Mesothelial cell of epicardium (in vitro differentiated cells): ENCODE measurements around the gene ACCS. TPM values are rescaled to one million over a fixed set of nuclear protein-coding genes. Genes with fewer than 3 reads are reported as not detected.

Source experiments
- DNase-seq, 2 experiments: peaks; one replicate each; pipeline ENCODE4 v3.0.0; 2021; ENCODE audit warnings: low spot score in 2 of 2; ENCODE audit not compliant: unreplicated experiment in 2 of 2
- H3K27ac Mint-ChIP-seq: 2 replicates; pipeline ENCODE4 v1.8.0; 2021; ENCODE audit warnings: mixed read lengths
- H3K27me3 Mint-ChIP-seq: 2 replicates; pipeline ENCODE4 v1.8.0; 2021; ENCODE audit warnings: low read depth, mixed read lengths
- H3K36me3 Mint-ChIP-seq: 2 replicates; pipeline ENCODE4 v1.8.0; 2021; ENCODE audit warnings: mixed read lengths
- H3K4me1 Mint-ChIP-seq: 2 replicates; pipeline ENCODE4 v1.8.0; 2021; ENCODE audit warnings: mixed read lengths
- H3K4me3 Mint-ChIP-seq: 2 replicates; pipeline ENCODE4 v1.8.0; 2021; ENCODE audit warnings: mild to moderate bottlenecking, moderate library complexity, mixed read lengths
- H3K9me3 Mint-ChIP-seq: 2 replicates; pipeline ENCODE4 v1.8.0; 2021; ENCODE audit warnings: mixed read lengths
- CTCF ChIP-seq: fragments of 200-600 bp; sonication (generic); IDR thresholded peaks from one replicate; pipeline ENCODE4 v1.5.0; 2021; ENCODE audit warnings: antibody characterized with exemption; ENCODE audit not compliant: unreplicated experiment
- total RNA-seq: library from RNA; stranded (reverse); gene quantifications from 3 replicates; pipeline ENCODE4 v1.2.1, GENCODE V29; 2021

The ACCS gene
- total RNA-seq, 1 donor from 2014 or later: 58.3 TPM

DNA sequence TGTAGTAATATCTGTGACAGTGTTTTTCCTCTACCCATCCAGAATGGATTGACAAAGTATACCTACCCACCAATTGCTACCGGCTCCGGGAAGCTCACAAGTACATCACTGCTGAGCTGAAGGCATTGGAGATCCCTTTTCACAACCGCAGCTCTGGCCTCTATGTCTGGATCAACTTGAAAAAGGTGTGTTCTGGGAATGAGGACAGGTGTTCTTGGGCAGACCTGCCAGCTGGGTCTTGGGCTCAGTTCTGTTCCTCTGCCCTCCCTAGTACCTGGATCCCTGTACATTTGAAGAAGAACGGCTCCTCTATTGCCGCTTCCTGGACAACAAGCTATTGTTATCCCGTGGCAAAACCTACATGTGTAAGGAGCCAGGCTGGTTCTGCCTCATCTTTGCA lies 7.8 kb upstream of the ACCS start:
- Mint-ChIP-seq H3K4me3 (no peak overlapping the region), H3K27ac (no peak overlapping the region), H3K27me3 (peaks cover 21% of the 10 kb centered on the region), H3K36me3 (no peaks in the 10 kb centered on the region), H3K9me3 (no peaks in the 10 kb centered on the region), H3K4me1 (no peaks in the 10 kb centered on the region)
- TF ChIP-seq CTCF: no peak
- no peak for DNase-seq

DNA sequence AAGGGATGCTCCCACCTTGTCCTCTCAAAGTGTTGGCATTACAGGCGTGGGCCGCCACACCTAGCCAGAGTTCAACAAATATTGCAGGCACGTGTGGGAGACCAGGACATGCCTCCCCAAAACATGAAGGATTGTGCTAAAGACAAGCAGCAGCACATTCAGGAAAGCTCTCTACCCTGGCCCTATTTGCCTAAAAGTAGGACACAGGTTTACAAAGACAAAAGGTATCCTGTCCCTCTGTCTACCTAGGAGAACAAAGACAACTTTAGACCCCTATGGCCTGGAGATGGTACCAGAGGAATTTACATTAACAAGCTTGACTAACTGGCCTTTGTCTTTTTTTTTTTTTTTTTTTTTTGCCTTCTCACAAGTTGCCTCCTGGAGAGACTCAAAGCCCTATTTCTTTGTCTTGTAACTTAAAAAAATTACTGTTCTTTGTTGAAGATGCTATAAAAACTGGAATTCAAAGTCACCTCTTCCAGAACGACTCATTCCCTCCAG lies 859 bp upstream of the ACCS start:
- no peak for TF ChIP-seq CTCF
- H3K27ac Mint-ChIP-seq: peak overlapping the region; percentile 90
- no peaks in the 10 kb centered on the region for H3K27me3 Mint-ChIP-seq

GRCh38 chr11:44066732-44067141 lies 667 bp downstream of the ACCS start:
- DNase-seq: no peak
- H3K27ac Mint-ChIP-seq: peak overlapping the region; percentile 90
- peaks cover 16% of the 10 kb centered on the region for H3K36me3 Mint-ChIP-seq
- H3K4me3 Mint-ChIP-seq: peak overlapping the region; percentile 87
- H3K9me3 Mint-ChIP-seq: no peaks in the 10 kb centered on the region
- no peaks in the 10 kb centered on the region for H3K27me3 Mint-ChIP-seq
- TF ChIP-seq CTCF: no peak
- peaks cover 21% of the 10 kb centered on the region for H3K4me1 Mint-ChIP-seq

More for the DNA sequence above, 859 bp upstream of the ACCS start:
- peaks cover 21% of the 10 kb centered on the region for H3K4me1 Mint-ChIP-seq
- peak overlapping the region; percentile 87 for H3K4me3 Mint-ChIP-seq
- no peak for DNase-seq
- no peaks in the 10 kb centered on the region for H3K9me3 Mint-ChIP-seq
- peaks cover 8% of the 10 kb centered on the region for H3K36me3 Mint-ChIP-seq

- Mint-ChIP-seq H3K36me3 (peaks cover 16% of the 10 kb centered on the region), H3K4me1 (peaks cover 21% of the 10 kb centered on the region), H3K4me3 (peak overlapping the region; percentile 87), H3K9me3 (no peaks in the 10 kb centered on the region), H3K27me3 (no peaks in the 10 kb centered on the region), H3K27ac (peak overlapping the region; percentile 90)
- no peak for TF ChIP-seq CTCF
- no peak for DNase-seq
These were observed 1.2 kb downstream of the ACCS start for GRCh38 chr11:44067266-44067665.

DNA sequence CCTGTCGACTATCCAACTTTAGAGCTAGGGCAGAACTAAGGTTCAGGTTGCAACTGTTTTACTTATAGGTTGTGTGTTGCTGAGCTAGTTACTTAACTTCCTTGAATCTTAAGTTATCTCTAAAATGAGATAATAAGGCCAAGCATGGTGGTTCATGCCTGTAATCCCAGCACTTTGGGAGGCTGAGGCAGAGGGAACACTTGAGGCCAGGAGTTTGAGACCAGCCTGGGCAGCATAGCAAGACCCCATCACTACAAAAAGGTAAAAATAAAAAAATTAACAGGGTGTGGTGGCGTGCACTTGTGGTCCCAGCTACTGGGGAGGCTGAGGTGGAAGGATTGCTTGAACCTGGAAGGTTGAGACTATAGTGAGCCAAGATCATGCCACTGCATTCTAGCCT lies 2.1 kb downstream of the ACCS start:
- H3K4me1 Mint-ChIP-seq: peaks cover 21% of the 10 kb centered on the region

More for the DNA sequence above, 2.1 kb downstream of the ACCS start:
- Mint-ChIP-seq H3K9me3 (no peaks in the 10 kb centered on the region), H3K4me3 (no peak overlapping the region), H3K36me3 (peaks cover 18% of the 10 kb centered on the region), H3K27me3 (no peaks in the 10 kb centered on the region), H3K27ac (no peak overlapping the region)
- DNase-seq: no peak
- TF ChIP-seq CTCF: no peak
